ENCODE measurements around the gene CCDC92. TPM values are rescaled to one million over a fixed set of nuclear protein-coding genes. Genes with fewer than 3 reads are reported as not detected.

Gene CCDC92
- total RNA-seq, 1 donor from 2014 or later = 38.9 TPM

GRCh38 chr12:124004233-124004875 is 31.7 kb upstream of the CCDC92 start:
- no peaks in the 10 kb centered on the region for H3K9me3 Mint-ChIP-seq (ENCODE audit: unreplicated experiment)
- Histone ChIP-seq H3K4me3 (ENCODE audit: insufficient read depth, low read depth, low read length) (no peak overlapping the region), H3K9me3 (ENCODE audit: insufficient read depth, low read depth, low read length) (no peaks in the 10 kb centered on the region), H3K9ac (ENCODE audit: low read length) (no peak overlapping the region), H3K79me2 (ENCODE audit: insufficient read depth, low read length) (peaks cover 21% of the 10 kb centered on the region), H3K27ac (ENCODE audit: low read depth, low read length) (no peak overlapping the region), H3K36me3 (ENCODE audit: insufficient read depth, low read length) (no peaks in the 10 kb centered on the region), H3K4me1 (ENCODE audit: insufficient read depth, low read length) (no peaks in the 10 kb centered on the region), H3K4me2 (ENCODE audit: low read length) (no peak overlapping the region), H2AFZ (ENCODE audit: low read depth, low read length) (no peak overlapping the region), H4K20me1 (ENCODE audit: insufficient read depth, low read length) (peaks cover 77% of the 10 kb centered on the region), H3K27me3 (ENCODE audit: insufficient read depth, low read length) (no peaks in the 10 kb centered on the region)
- H3K4me3 Mint-ChIP-seq (ENCODE audit: unreplicated experiment) = no peak overlapping the region
- peaks cover 23% of the 10 kb centered on the region for H3K4me1 Mint-ChIP-seq (ENCODE audit: low read depth, unreplicated experiment)
- no peaks in the 10 kb centered on the region for H3K27me3 Mint-ChIP-seq (ENCODE audit: low read depth, unreplicated experiment)
- H3K27ac Mint-ChIP-seq (ENCODE audit: unreplicated experiment) = no peak overlapping the region
- TF ChIP-seq, protein P1, sequence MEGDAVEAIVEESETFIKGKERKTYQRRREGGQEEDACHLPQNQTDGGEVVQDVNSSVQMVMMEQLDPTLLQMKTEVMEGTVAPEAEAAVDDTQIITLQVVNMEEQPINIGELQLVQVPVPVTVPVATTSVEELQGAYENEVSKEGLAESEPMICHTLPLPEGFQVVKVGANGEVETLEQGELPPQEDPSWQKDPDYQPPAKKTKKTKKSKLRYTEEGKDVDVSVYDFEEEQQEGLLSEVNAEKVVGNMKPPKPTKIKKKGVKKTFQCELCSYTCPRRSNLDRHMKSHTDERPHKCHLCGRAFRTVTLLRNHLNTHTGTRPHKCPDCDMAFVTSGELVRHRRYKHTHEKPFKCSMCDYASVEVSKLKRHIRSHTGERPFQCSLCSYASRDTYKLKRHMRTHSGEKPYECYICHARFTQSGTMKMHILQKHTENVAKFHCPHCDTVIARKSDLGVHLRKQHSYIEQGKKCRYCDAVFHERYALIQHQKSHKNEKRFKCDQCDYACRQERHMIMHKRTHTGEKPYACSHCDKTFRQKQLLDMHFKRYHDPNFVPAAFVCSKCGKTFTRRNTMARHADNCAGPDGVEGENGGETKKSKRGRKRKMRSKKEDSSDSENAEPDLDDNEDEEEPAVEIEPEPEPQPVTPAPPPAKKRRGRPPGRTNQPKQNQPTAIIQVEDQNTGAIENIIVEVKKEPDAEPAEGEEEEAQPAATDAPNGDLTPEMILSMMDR (IDR thresholded peaks at IDR 0.05; ENCODE audit: insufficient read depth, low read depth, low read length) = no peak
- no peak for TF ChIP-seq EZH2 (IDR thresholded peaks at IDR 0.05; ENCODE audit: insufficient read depth, low read length)
- DNase-seq (ENCODE audit: low read depth) (no peak), FAIRE-seq (no peak)
- peaks cover 4% of the 10 kb centered on the region for H3K36me3 Mint-ChIP-seq (ENCODE audit: low read depth, unreplicated experiment)

DNA sequence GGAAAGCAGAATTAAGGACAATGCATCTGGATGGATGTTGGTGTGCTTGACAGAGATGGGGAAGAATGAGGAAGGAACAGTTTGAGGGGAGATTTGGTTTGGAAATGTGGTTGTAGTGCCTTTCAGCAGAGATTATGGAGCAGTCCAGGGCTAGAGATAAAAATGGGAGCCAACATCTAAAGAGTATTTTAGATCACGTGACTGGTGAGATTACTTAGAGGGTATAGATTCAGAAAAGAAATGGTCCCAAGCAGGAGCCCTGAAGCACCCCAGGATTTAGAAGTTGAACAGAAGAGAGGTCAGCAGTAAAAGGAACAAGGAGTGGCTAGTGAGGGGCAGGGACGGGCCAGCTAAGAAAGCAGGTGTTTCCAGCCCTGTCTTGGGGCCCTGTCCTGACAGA is 30.0 kb upstream of the CCDC92 start:
- peaks cover 3% of the 10 kb centered on the region for H3K36me3 ChIP-seq (ENCODE audit: insufficient read depth, low read length)

More for the DNA sequence above, 30.0 kb upstream of the CCDC92 start:
- Histone ChIP-seq H3K27me3 (ENCODE audit: insufficient read depth, low read length) (no peaks in the 10 kb centered on the region), H3K9ac (ENCODE audit: low read length) (no peak overlapping the region), H3K4me1 (ENCODE audit: insufficient read depth, low read length) (no peaks in the 10 kb centered on the region), H2AFZ (ENCODE audit: low read depth, low read length) (no peak overlapping the region), H3K4me3 (ENCODE audit: insufficient read depth, low read depth, low read length) (no peak overlapping the region), H3K27ac (ENCODE audit: low read depth, low read length) (no peak overlapping the region), H3K4me2 (ENCODE audit: low read length) (no peak overlapping the region), H3K79me2 (ENCODE audit: insufficient read depth, low read length) (peaks cover 18% of the 10 kb centered on the region), H3K9me3 (ENCODE audit: insufficient read depth, low read depth, low read length) (no peaks in the 10 kb centered on the region), H4K20me1 (ENCODE audit: insufficient read depth, low read length) (peaks cover 73% of the 10 kb centered on the region)
- no peak overlapping the region for H3K4me3 Mint-ChIP-seq (ENCODE audit: unreplicated experiment)
- FAIRE-seq = no peak
- no peaks in the 10 kb centered on the region for H3K27me3 Mint-ChIP-seq (ENCODE audit: low read depth, unreplicated experiment)
- H3K36me3 Mint-ChIP-seq (ENCODE audit: low read depth, unreplicated experiment) = peaks cover 6% of the 10 kb centered on the region
- H3K27ac Mint-ChIP-seq (ENCODE audit: unreplicated experiment) = no peak overlapping the region
- no peak for TF ChIP-seq EZH2 (IDR thresholded peaks at IDR 0.05; ENCODE audit: insufficient read depth, low read length)
- TF ChIP-seq, protein P1 (IDR thresholded peaks at IDR 0.05; ENCODE audit: insufficient read depth, low read depth, low read length) = no peak
- no peak for DNase-seq (ENCODE audit: low read depth)
- no peaks in the 10 kb centered on the region for H3K9me3 Mint-ChIP-seq (ENCODE audit: unreplicated experiment)
- peaks cover 30% of the 10 kb centered on the region for H3K4me1 Mint-ChIP-seq (ENCODE audit: low read depth, unreplicated experiment)

All from astrocyte (in vitro differentiated cells and primary cell).